Left kidney (tissue), 2 donors: ENCODE measurements around the gene APBA3. TPM values are rescaled to one million over a fixed set of nuclear protein-coding genes. Genes with fewer than 3 reads are reported as not detected.

Source experiments
- DNase-seq: peaks from one replicate; pipeline ENCODE4 v3.0.0-alpha.2; 2013
- polyA plus RNA-seq: library from polyadenylated mRNA; unstranded; fragments of 120-200 nt; gene quantifications from one replicate; pipeline ENCODE4 v1.2.1, GENCODE V29; 2013; ENCODE audit not compliant: insufficient read length

Gene APBA3
- polyA plus RNA-seq, 1 donor, result 16.9 TPM

DNA sequence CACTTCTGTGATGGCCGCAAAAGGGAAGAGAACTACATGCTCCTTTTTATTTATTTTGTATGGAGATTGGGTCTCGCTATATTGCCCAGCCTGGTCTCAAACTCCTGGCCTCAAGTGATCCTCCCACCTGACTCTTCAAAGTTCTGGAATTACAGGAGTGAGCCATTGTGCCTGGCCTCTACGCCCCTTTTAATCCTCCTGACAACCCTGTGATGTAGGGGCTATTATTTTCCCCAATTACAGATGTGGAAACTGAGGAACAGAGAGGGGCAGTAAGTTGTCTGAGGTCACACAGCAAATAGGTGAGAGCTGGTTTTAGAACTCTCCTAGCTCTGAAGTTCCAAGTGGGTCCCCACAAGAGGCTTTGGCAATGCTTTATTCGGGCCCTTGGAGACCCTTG is 41.6 kb downstream of the APBA3 start:
- no peak for DNase-seq

DNA sequence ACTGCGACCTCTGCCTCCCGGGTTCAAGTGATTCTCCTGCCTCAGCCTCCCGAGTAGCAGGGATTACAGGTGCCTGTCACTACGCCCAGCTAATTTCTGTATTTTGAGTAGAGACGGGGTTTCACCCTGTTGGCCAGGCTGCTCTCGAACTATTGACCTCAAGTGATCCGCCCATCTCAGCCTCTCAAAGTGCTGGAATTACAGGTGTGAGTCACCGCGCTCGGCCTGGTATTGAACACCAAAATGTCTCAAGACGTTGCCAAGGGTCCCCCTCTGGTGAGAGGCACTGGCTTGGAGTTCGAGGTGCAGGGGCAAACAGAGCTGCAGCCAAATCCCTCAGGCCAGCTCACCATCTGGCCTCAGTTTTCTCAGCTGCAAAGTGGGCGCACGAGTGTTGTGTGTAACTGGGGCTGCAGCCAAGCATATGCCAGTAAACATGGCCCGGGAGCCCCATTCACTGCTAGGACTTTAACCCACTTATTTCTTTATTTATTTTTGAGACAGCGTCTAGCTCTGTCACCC is 45.3 kb downstream of the APBA3 start:
- DNase-seq, result no peak

DNA sequence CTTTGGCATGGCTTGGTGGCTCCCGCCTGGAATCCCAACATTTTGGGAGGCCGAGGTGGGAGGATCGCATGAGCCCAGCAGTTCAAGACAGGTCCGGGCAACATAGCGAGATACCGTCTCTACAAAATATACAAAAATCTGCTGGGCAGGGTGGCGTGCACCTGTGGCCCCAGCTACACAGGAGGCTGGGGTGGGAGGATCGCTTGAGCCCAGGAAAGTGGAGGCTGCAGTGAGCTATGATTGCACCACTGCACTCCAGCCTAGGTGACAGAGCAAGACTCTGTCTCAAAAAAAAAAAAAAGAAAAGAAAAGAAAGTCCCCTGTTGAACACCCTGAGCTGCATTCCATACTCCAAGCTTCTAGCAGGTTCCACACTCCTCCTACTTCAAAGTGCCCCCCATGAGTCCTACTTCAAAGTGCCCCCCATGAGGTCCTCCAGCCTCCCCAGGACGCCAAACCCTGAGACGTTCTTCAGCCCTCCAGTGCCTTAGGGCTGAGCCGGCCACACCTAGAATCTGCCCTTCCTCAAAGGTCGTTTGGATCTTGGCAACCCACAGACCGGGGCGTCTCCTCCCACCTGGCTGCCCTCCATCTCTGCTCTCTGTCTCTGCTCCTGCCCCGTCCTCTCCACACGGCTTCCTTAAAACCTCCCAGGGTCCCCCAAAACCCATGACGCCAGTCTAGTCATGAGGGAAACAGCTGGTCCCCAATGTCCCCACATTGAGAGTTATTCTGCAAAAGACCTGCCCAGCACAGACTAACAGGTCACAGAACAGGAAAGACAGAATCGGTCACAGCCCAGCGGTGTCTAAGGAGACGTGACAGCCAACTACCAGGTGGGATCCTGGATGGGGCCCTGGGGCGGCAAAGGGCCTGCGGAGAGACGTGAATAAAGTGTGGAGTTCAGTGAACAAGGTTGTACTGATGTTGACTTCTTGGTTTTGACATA is 48.6 kb downstream of the APBA3 start:
- no peak for DNase-seq

DNA sequence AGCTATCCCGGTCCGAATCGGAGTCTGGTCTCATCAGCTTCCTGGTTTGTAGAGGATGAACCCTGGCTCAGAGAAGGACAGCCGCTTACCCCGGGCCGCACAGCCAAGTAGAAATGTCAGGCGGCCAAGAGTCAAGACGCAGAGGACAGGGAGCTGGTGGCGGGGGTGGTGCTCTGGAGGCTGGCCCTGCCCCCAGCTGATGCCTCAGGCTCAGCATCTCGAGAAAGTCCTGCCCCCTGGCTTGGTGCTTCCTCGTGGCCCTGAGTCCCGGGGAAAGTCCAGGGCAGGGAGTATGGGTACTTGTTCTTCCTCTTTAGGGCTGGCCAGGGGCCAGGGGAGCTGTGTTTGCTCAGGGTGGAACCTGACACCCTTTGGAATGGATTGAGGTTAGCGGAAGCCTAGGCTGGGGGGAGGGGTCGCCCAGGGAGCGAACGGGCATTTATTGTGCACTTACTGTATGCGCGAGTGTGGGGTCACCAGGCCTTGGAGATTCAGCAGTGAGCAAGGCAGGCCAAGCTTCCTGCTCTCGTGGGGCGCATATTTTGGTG is 51.2 kb downstream of the APBA3 start:
- DNase-seq, result no peak

DNA sequence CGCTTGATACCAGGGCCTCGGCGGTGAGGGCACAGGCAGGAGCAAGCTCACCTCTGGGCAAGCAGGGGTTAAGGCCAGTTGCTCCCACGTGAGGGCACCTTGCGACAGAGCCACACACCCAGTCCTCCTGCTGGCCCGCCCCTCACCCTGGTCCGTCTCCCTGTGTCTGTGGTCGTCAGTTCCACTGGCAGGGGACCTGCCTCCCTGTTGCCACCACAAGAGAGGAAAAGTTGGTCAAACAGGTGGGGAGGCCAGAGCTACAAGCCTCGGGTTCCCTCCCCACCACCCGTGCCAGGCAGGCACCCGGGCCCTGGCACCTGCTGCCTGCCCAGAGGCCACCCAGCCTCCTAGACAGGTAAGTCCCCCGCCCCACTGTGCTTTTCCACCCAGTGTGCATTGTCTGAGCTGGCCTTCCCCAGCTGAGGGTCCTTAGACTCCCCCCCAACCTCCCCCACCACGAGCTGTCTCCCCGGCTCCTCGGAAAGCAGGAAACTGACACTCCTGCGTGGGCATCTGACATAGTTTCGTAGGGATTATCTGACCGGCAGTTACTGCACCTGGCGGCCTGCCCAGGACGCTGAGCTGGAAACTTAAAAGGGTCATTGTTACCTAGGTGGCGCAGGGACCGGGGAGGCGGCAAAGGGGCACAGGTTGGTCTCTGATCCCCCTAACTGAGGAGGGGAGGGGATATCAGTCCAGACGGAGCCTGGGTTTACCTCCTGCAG is 53.1 kb downstream of the APBA3 start, which contains the start of gene TJP3:
TSS of gene TJP3 (plus strand) at position 178 of the 725 bp plus-strand sequence. CDS start 20,049 bp downstream, outside the sequence.
- DNase-seq, result no peak

DNA sequence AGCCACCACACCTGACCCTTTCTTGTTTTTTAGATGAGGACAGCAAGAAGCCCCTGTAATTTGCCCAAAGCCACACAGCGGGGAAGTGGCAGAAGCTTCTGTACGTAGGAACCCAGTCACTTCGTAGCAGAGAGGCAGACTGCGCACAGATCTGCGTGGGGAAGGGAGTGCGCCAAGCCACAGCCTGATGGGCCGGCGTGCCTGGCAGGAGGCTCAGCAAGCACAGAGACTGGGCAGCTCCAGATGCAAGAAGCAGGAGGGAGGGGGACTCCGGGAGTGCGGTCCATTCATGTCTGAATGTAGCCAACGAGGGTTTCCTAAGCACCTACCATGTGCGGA is 53.7 kb downstream of the APBA3 start:
- DNase-seq, result no peak

DNA sequence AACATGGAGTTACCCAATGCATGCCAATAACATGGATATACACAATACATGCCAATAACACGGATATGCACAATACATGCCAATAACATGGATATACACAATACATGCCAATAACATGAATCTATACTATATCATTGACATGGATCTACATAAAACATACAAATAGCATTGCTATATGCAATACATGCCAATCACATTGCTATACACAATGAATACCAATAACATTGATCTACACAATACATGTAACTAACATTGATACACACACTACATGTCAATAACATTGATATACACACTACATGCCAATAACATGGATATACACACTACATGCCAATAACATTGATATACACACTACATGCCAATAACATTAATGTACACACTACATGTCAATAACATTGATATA is 60.3 kb downstream of the APBA3 start:
- DNase-seq, result no peak

Other genes starting within 250 kb of the APBA3 start
- gene TEKTIP1, start 222.5 kb downstream of the APBA3 start, polyA plus RNA-seq, result 5.1 TPM
- 55.8 TPM for gene MFSD12, start 204.1 kb downstream of the APBA3 start, polyA plus RNA-seq
- gene HMG20B, start 188.7 kb downstream of the APBA3 start, polyA plus RNA-seq, result 76.6 TPM
- 1.9 TPM for gene GIPC3, start 176.2 kb downstream of the APBA3 start, polyA plus RNA-seq
- 2.2 TPM for gene TBXA2R, start 154.8 kb downstream of the APBA3 start, polyA plus RNA-seq
- gene CACTIN, start 134.9 kb downstream of the APBA3 start, polyA plus RNA-seq, result 23.2 TPM
- gene PIP5K1C, start 61.2 kb downstream of the APBA3 start, polyA plus RNA-seq, result 21.1 TPM
- 7.5 TPM for gene TJP3, start 53.3 kb downstream of the APBA3 start, polyA plus RNA-seq
- 22.6 TPM for gene MRPL54, start 990 bp upstream of the APBA3 start, polyA plus RNA-seq
- gene RAX2, start 10.5 kb upstream of the APBA3 start, polyA plus RNA-seq, result not detected
- 0.96 TPM for gene MATK, start 24.7 kb upstream of the APBA3 start, polyA plus RNA-seq
- gene ZFR2, start 107.3 kb upstream of the APBA3 start, polyA plus RNA-seq, result 2.4 TPM
- 0.18 TPM for gene ATCAY, start 119.0 kb upstream of the APBA3 start, polyA plus RNA-seq
- gene NMRK2, start 171.4 kb upstream of the APBA3 start, polyA plus RNA-seq, result not detected
- gene DAPK3, start 209.4 kb upstream of the APBA3 start, polyA plus RNA-seq, result 34.6 TPM
- 1,435 TPM for gene EEF2, start 223.8 kb upstream of the APBA3 start, polyA plus RNA-seq
- 32.6 TPM for gene PIAS4, start 246.0 kb upstream of the APBA3 start, polyA plus RNA-seq